ENCODE measurements around the gene TIGD3. TPM values are rescaled to one million over a fixed set of nuclear protein-coding genes. Genes with fewer than 3 reads are reported as not detected.
A peak's percentile ranks its signal among the peaks of the same experiment; 100 is the strongest.

The TIGD3 gene
- total RNA-seq, 4 donors from 2014 or later = 0.19 to 0.26 (median 0.20) TPM; not detected in 1

GRCh38 chr11:65379698-65380459 lies 25.3 kb downstream of the TIGD3 start:
- no peak overlapping the region for H3K4me3 ChIP-seq (ENCODE audit: low read depth, poor library complexity, severe bottlenecking)
- no peak for TF ChIP-seq CTCF (IDR thresholded peaks at IDR 0.05)
- no peak for TF ChIP-seq POLR2A (IDR thresholded peaks at IDR 0.05)
- DNase-seq (ENCODE audit: low spot score in 2 of 2) = no peak
- WGBS, 2 donors = 86 to 89% methylated on average over 12 to 13 of the region's 13 CpGs
- intact Hi-C loops (cut with DNase I; ENCODE audit: low total_unique reads) = no loop called here

GRCh38 chr11:65380460-65381119 lies 26.0 kb downstream of the TIGD3 start:
- WGBS, 2 donors = 76 to 84% methylated on average over 14 to 16 of the region's 16 CpGs

GRCh38 chr11:65381716-65382032 lies 27.1 kb downstream of the TIGD3 start:
- no peak for DNase-seq (ENCODE audit: low spot score in 2 of 2)
- WGBS, 2 donors = 0 to 3% methylated on average over 6 of the region's 6 CpGs
- no peak overlapping the region for H3K4me3 ChIP-seq (ENCODE audit: low read depth, poor library complexity, severe bottlenecking)
- no peak for TF ChIP-seq POLR2A (IDR thresholded peaks at IDR 0.05)
- no peak for TF ChIP-seq CTCF (IDR thresholded peaks at IDR 0.05)
- intact Hi-C loops (cut with DNase I; ENCODE audit: low total_unique reads) = no loop called here

More at GRCh38 chr11:65380460-65381119, 26.0 kb downstream of the TIGD3 start:
- DNase-seq (ENCODE audit: low spot score in 2 of 2) = no peak
- intact Hi-C loops (cut with DNase I; ENCODE audit: low total_unique reads) = no loop called here
- H3K4me3 ChIP-seq (ENCODE audit: low read depth, poor library complexity, severe bottlenecking) = no peak overlapping the region
- no peak for TF ChIP-seq POLR2A (IDR thresholded peaks at IDR 0.05)
- no peak for TF ChIP-seq CTCF (IDR thresholded peaks at IDR 0.05)

- DNase-seq (ENCODE audit: low spot score in 2 of 2) = peak; percentile 94 to 98
- 1% methylated on average over 16 to 22 of the region's 27 CpGs for WGBS, 2 donors
- intact Hi-C loops (cut with DNase I; ENCODE audit: low total_unique reads) = no loop called here
- no peak within 1 kb of the TSS for H3K4me3 ChIP-seq (ENCODE audit: low read depth, poor library complexity, severe bottlenecking)
- TF ChIP-seq CTCF (IDR thresholded peaks at IDR 0.05) = peak in 1 of 3 donors; percentile 95
- no peak for TF ChIP-seq POLR2A (IDR thresholded peaks at IDR 0.05)
Observed at GRCh38 chr11:65382033-65382803, 27.7 kb downstream of the TIGD3 start, which contains the start of gene SLC25A45. SLC25A45 (minus strand) TSS chr11:65382646; CDS start chr11:65381951, 695 bp downstream.

- intact Hi-C loops (cut with DNase I; ENCODE audit: low total_unique reads) = no loop called here
- TF ChIP-seq POLR2A (IDR thresholded peaks at IDR 0.05) (no peak), CTCF (IDR thresholded peaks at IDR 0.05) (no peak)
- WGBS, 2 donors = 5 to 7% methylated on average over 12 of the region's 12 CpGs
- no peak for DNase-seq (ENCODE audit: low spot score in 2 of 2)
- H3K4me3 ChIP-seq (ENCODE audit: low read depth, poor library complexity, severe bottlenecking) = no peak overlapping the region
Observed at GRCh38 chr11:65382804-65383368, 28.3 kb downstream of the TIGD3 start.

Data from lower leg skin (tissue), 4 donors.